ENCODE measurements around the gene PTPN6.

PTPN6 gene

GRCh38 chr12:6923003-6923732 is 28.0 kb upstream of the PTPN6 start:
- no peak for DNase-seq

GRCh38 chr12:6923851-6924250 is 27.3 kb upstream of the PTPN6 start:
- no peak for DNase-seq

- no peak for DNase-seq
These were observed 26.0 kb upstream of the PTPN6 start for GRCh38 chr12:6925239-6925539.

GRCh38 chr12:6925540-6926279 is 25.4 kb upstream of the PTPN6 start:
- DNase-seq, result no peak

- no peak for DNase-seq
These were observed 23.7 kb upstream of the PTPN6 start, which contains the start of gene ATN1 for GRCh38 chr12:6927379-6928021. ATN1 (plus strand) TSS chr12:6927959; CDS start chr12:6934002, 6,043 bp downstream.

- no peak for DNase-seq
These were observed 23.0 kb upstream of the PTPN6 start for GRCh38 chr12:6928022-6928702.

GRCh38 chr12:6928703-6929407 is 22.3 kb upstream of the PTPN6 start:
- DNase-seq, result no peak

- DNase-seq, result no peak
These were observed 21.4 kb upstream of the PTPN6 start for GRCh38 chr12:6929466-6930452.

- DNase-seq, result no peak
These were observed 18.4 kb upstream of the PTPN6 start for GRCh38 chr12:6932766-6933165.

GRCh38 chr12:6934110-6934509 is 17.0 kb upstream of the PTPN6 start:
- no peak for DNase-seq

- DNase-seq, result no peak
These were observed 15.6 kb upstream of the PTPN6 start for GRCh38 chr12:6935371-6936193.

- DNase-seq, result no peak
These were observed 14.9 kb upstream of the PTPN6 start for GRCh38 chr12:6936194-6936635.

- DNase-seq, result peak; percentile 52
These were observed 14.3 kb upstream of the PTPN6 start for GRCh38 chr12:6936636-6937480.

GRCh38 chr12:6937481-6938352 is 13.4 kb upstream of the PTPN6 start:
- DNase-seq, result peak; percentile 86

GRCh38 chr12:6938353-6939190 is 12.6 kb upstream of the PTPN6 start:
- no peak for DNase-seq

GRCh38 chr12:6939191-6939540 is 12.0 kb upstream of the PTPN6 start:
- no peak for DNase-seq

GRCh38 chr12:6941267-6941666 is 9.9 kb upstream of the PTPN6 start:
- no peak for DNase-seq

- no peak for DNase-seq
These were observed 9.4 kb upstream of the PTPN6 start for GRCh38 chr12:6941782-6942181.
